Neural crest cell (in vitro differentiated cells): ENCODE measurements around the gene OSM. TPM values are rescaled to one million over a fixed set of nuclear protein-coding genes. Genes with fewer than 3 reads are reported as not detected.
A peak's percentile ranks its signal among the peaks of the same experiment; 100 is the strongest.

Source experiments
- DNase-seq: peaks from one replicate; pipeline ENCODE4 v3.0.0; 2021; ENCODE audit warnings: low read depth, mixed read lengths, low spot score
- H3K27ac Mint-ChIP-seq: one replicate; pipeline ENCODE4 v1.8.0; 2021; ENCODE audit warnings: mild to moderate bottlenecking, mixed read lengths; ENCODE audit not compliant: unreplicated experiment
- H3K27me3 Mint-ChIP-seq: 2 replicates; pipeline ENCODE4 v1.8.0; 2021; ENCODE audit warnings: low read depth, mild to moderate bottlenecking, mixed read lengths
- H3K36me3 Mint-ChIP-seq: 2 replicates; pipeline ENCODE4 v1.8.0; 2021; ENCODE audit warnings: low read depth, mild to moderate bottlenecking, mixed read lengths
- H3K4me1 Mint-ChIP-seq: 2 replicates; pipeline ENCODE4 v1.8.0; 2021; ENCODE audit warnings: mixed read lengths
- H3K4me3 Mint-ChIP-seq: one replicate; pipeline ENCODE4 v1.8.0; 2021; ENCODE audit warnings: mild to moderate bottlenecking, mixed read lengths
- H3K9me3 Mint-ChIP-seq: 2 replicates; pipeline ENCODE4 v1.8.0; 2021; ENCODE audit warnings: mixed read lengths
- CTCF ChIP-seq: fragments of 200-600 bp; sonication (generic); conservative IDR thresholded peaks from 2 replicates; pipeline ENCODE4 v1.5.0; 2021; ENCODE audit warnings: antibody characterized with exemption, mild to moderate bottlenecking
- total RNA-seq: library from RNA; stranded (reverse); gene quantifications from 2 replicates; pipeline ENCODE4 v1.2.1, GENCODE V29; 2021

OSM gene
- total RNA-seq, 1 donor from 2014 or later, result not detected

- TF ChIP-seq CTCF, result no peak
- no peak for DNase-seq
- H3K36me3 Mint-ChIP-seq, result no peaks in the 10 kb centered on the region
- no peaks in the 10 kb centered on the region for H3K27me3 Mint-ChIP-seq
- H3K9me3 Mint-ChIP-seq, result no peaks in the 10 kb centered on the region
- peak overlapping the region; percentile 20 for H3K27ac Mint-ChIP-seq
- peaks cover 14% of the 10 kb centered on the region for H3K4me1 Mint-ChIP-seq
- no peak overlapping the region for H3K4me3 Mint-ChIP-seq
Measured at GRCh38 chr22:30306627-30307011, 40.0 kb upstream of the OSM start.

- no peaks in the 10 kb centered on the region for H3K27me3 Mint-ChIP-seq
- peaks cover 14% of the 10 kb centered on the region for H3K4me1 Mint-ChIP-seq
- H3K27ac Mint-ChIP-seq, result no peak overlapping the region
- H3K36me3 Mint-ChIP-seq, result no peaks in the 10 kb centered on the region
- H3K4me3 Mint-ChIP-seq, result no peak overlapping the region
- TF ChIP-seq CTCF, result no peak
- no peaks in the 10 kb centered on the region for H3K9me3 Mint-ChIP-seq
- no peak for DNase-seq
Measured at GRCh38 chr22:30305906-30306626, 39.4 kb upstream of the OSM start.

- Mint-ChIP-seq H3K36me3 (no peaks in the 10 kb centered on the region), H3K4me3 (no peak overlapping the region), H3K27ac (no peak overlapping the region), H3K27me3 (no peaks in the 10 kb centered on the region), H3K9me3 (no peaks in the 10 kb centered on the region), H3K4me1 (peaks cover 14% of the 10 kb centered on the region)
- TF ChIP-seq CTCF, result no peak
- no peak for DNase-seq
Measured at GRCh38 chr22:30305519-30305905, 38.9 kb upstream of the OSM start.

DNA sequence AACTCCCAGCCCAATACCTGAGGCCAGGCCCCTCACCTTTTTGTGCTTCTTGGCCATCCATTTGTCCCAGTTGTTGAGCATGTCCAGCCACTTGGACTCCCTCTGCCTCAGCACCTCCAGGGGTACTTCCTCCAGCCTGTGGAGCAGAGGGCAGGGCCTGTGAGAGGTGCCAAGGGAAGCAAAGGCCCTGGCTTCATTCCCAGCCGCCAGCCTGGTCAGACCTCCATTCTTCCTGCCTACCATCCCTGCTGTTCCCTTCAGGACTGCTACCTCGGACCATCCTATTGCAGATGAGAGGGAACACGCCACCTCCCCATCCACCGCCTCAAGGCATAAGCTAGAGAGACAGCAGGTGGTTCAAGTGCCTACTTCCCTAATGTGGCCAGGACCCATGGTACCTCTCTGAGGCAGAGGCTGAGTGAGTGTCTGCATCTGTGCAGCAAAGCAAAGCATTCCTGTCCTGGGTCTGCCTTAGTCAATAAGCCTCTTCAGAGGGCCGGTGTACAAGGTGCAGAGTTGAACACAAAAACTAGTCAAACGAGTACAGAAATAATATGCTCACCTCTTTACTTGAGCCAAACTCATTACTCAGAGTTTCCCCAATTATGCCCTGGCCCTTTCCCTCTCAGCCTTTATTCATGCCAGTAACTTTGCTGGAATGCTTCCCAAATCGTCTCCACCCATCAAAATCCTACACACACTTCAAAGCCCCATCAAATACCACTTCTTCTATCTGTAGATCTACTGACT is 38.0 kb upstream of the OSM start:
- H3K4me1 Mint-ChIP-seq, result peaks cover 14% of the 10 kb centered on the region
- no peak for TF ChIP-seq CTCF
- no peaks in the 10 kb centered on the region for H3K9me3 Mint-ChIP-seq
- DNase-seq, result no peak
- no peaks in the 10 kb centered on the region for H3K27me3 Mint-ChIP-seq
- no peak overlapping the region for H3K4me3 Mint-ChIP-seq
- H3K27ac Mint-ChIP-seq, result peak overlapping the region; percentile 78
- no peaks in the 10 kb centered on the region for H3K36me3 Mint-ChIP-seq

DNA sequence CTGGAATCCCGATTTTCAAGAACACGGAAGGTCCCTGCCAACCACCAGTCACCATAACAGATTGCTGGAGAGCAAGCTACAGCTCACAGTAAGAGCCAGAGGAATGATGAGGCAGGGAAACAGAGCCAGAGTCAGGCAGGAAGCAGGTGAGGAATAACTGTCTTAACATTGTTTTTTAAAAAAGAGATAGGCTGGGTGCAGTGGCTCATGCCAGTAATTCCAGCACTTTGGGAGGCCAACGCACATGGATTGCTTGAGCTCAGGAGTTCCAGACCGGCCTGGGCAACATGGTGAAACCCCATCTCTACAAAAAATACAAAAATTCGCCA is 36.1 kb upstream of the OSM start:
- peaks cover 7% of the 10 kb centered on the region for H3K4me1 Mint-ChIP-seq
- no peak for DNase-seq
- H3K27ac Mint-ChIP-seq, result no peak overlapping the region
- TF ChIP-seq CTCF, result no peak
- no peaks in the 10 kb centered on the region for H3K9me3 Mint-ChIP-seq
- no peaks in the 10 kb centered on the region for H3K27me3 Mint-ChIP-seq
- H3K4me3 Mint-ChIP-seq, result no peak overlapping the region
- H3K36me3 Mint-ChIP-seq, result no peaks in the 10 kb centered on the region
